ENCODE results near the gene PCBP1.
"Not testable (repeated sequence)": the region's sequence is repeated elsewhere in the genome, so short reads cannot be mapped to it uniquely, and the experiment has no call there.

The PCBP1 gene

DNA sequence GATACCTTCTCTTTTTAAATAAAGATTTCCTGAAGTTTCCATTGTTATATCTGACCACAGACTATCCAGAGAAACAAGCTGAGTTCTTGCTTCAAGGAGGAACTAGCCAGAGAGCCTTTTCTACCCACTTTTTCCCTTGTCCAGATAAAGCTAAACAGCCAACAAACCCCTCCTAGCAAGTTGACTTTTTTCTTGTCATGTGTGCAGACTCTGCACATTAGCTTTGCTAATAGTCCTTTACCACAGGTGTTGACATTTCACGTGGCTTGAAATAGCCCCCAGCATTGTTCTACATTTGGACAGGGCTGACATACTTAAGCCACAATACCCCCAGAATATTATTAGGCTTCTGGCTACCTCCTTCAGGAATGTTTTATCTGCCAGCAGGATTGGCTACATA is 40.7 kb downstream of the PCBP1 start:
- DNase-seq: no peak

DNA sequence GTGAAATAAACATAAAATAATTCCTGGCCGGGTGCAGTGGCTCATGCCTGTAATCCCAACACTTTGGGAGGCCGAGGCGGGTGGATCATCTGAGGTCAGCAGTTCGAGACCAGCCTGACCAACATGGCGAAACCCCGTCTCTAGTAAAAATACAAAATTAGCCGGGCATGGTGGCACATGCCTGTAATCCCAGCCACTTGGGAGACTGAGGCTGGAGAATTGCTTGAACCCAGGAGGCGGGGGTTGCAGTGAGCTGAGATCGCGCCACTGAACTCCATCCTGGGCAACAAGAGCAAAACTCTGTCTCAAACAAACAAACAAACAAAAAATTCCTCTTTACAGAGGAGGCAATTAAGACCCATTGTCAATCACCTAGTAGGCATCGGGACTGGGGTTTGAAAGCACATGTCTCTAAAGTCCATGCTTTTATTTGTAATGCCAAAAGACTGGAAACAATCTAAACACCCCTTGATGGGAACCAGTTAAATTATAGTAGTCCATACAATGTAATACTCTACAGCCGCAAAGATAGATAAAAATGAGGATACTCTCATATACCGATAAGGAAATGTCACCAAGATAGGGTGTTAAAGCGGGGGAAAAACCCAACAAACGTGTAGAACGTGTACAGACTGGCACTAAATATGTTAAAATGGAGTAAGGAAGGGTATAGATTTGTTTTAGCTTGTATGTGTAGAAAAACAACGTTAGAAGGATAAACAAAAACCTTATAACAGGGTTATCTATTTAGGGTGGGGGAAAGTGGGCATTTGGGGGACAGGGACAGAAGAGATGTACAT is 44.3 kb downstream of the PCBP1 start:
- peak in 1 of 2 donors; percentile 50 for DNase-seq

DNA sequence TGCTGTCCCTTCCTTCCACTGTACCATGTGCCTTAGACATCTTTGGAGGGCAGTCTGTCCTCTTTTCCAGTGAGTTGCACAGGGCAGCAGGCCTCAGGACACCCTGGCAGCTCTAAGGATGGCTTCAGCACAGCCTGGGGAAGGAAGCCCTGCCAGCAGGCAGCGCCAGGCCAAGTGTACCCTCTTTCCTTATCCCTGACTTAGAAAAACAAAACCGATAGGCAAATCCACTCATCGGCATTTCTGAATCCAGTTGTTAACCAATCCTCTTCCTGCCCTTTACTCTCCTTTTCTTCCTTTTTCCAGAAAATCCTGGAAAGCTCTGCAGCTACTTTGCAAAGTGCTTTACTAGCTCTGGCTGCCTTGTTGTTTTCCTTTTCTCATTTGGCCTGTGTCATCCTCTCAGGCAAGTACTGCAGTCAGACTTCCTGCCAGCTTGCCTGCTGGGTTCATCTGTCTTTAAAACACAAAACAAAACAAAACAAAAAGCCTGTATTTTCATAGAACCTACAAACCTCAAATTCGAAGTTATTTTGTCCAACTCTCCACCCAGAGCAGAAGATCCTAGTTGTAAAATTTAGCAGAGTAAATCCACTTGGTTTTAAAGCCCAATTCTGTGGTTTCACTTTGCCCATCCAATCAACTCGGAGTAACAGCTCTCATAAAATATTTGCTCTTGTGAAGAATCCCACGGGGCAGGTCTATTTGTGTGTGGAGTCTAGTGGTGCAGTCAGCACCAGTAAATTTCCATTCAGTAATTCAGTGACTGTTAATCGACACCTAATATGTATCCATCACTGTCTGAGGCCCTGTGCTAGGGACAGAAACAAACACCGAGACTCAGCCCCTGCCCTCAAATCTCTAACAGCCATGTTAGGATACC is 45.2 kb downstream of the PCBP1 start:
- peak; percentile 52 to 62 for DNase-seq

GRCh38 chr2:70133127-70133452 is 45.8 kb downstream of the PCBP1 start:
- DNase-seq: no peak

DNA sequence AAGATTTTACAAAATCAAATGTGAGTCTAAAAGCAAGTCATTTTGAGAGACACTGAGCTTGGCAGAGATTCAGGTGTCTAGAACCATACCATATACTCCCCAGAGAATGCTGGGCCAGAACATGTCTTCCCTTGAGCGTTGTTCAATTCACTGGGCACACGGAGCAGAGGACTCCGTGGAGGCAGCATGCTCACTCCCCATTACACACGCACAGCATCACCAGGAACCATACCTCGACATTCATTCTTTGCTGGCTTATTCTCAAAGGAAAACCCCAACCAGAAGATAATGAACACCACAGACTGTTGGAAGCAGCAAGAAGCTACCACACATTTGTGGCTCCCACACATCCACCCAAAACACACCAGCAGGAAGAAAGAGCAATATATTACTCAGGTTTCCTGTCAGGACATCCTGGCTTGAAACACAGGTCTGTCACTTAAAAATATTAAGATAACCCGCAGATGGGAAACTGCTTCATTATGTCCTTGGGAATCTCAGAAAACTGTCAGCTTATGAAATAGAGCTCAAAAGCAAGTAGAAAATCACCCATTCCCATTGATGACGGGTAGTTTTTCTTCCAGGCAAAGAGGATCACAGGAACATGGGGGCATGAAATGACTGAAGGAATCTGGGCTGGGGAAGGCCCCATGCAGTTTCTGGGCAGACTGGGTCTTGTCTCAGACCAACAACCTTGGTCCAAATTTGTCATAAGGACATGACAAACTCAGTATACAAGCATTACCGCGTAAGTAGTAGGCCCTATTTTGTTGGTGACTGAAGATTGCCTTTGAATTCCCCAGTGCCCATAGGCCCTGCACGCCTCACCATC is 46.4 kb downstream of the PCBP1 start:
- peak in 1 of 2 donors; percentile 54 for DNase-seq

GRCh38 chr2:70134323-70134983 is 47.2 kb downstream of the PCBP1 start:
- DNase-seq: not testable (repeated sequence)

All from CD4-positive, alpha-beta T cell treated with Interleukin-1 beta for 1 hour (primary cell).